HepG2 (cell line): ENCODE measurements around the gene PHLPP2. TPM values are rescaled to one million over a fixed set of nuclear protein-coding genes. Genes with fewer than 3 reads are reported as not detected.

Experiments used
- BRF2 ChIP-seq: sonication (generic); formaldehyde crosslinking; IDR thresholded peaks from 2 replicates; pipeline ENCODE4 v1.8.1; 2022; ENCODE audit warnings: mild to moderate bottlenecking, missing genetic modification reagents
- EP300 ChIP-seq, 3 experiments: sonication (generic) in 1 of 3; formaldehyde crosslinking in 1 of 3; IDR thresholded peaks; 2 replicates each; pipeline versions ENCODE4 v1.5.1 to v1.6.1; 2011 to 2020; ENCODE audit warnings: low read depth in 2 of 3, low read length in 2 of 3, borderline replicate concordance in 1 of 3, improper control_type of control experiment in 1 of 3, mild to moderate bottlenecking in 1 of 3, missing genetic modification reagents in 1 of 3, moderate library complexity in 1 of 3
- ESRRA ChIP-seq: sonication (generic); formaldehyde crosslinking; IDR thresholded peaks from 2 replicates; pipeline ENCODE4 v1.5.1; 2020; ENCODE audit warnings: mild to moderate bottlenecking, low read depth, missing genetic modification reagents
- MAF1 ChIP-seq: sonication (generic); formaldehyde crosslinking; IDR thresholded peaks from 2 replicates; pipeline ENCODE4 v1.5.0; 2020; ENCODE audit warnings: missing genetic modification reagents, borderline replicate concordance
- MED1 ChIP-seq: sonication (generic); formaldehyde crosslinking; IDR thresholded peaks from 2 replicates; pipeline ENCODE4 v1.4.0; 2020; ENCODE audit warnings: missing genetic modification reagents
- MXD4 ChIP-seq: IDR thresholded peaks from 2 replicates; pipeline ENCODE4 v1.6.1; 2016; ENCODE audit warnings: mild to moderate bottlenecking, missing biosample characterization, missing genetic modification reagents
- NAIF1 ChIP-seq: sonication (generic); formaldehyde crosslinking; IDR thresholded peaks from 2 replicates; pipeline ENCODE4 v1.5.0; 2020; ENCODE audit warnings: mild to moderate bottlenecking, missing genetic modification reagents, borderline replicate concordance
- POLR2A ChIP-seq, 2 experiments: IDR thresholded peaks; 2 replicates each; pipeline ENCODE4 v1.6.1; 2011; ENCODE audit warnings: low read depth in 2 of 2, low read length in 2 of 2, mild to moderate bottlenecking in 1 of 2, moderate library complexity in 1 of 2; ENCODE audit not compliant: insufficient read depth in 1 of 2
- REXO4 ChIP-seq: sonication (generic); formaldehyde crosslinking; IDR thresholded peaks from 2 replicates; pipeline ENCODE4 v1.8.0; 2022; ENCODE audit warnings: missing genetic modification reagents, mild to moderate bottlenecking, borderline replicate concordance
- SKI ChIP-seq: fragments of 450-650 bp; IDR thresholded peaks from one replicate; pipeline ENCODE4 v1.6.1; 2018; ENCODE audit warnings: mild to moderate bottlenecking; ENCODE audit not compliant: partially characterized antibody
- SOX5 ChIP-seq: IDR thresholded peaks from 2 replicates; pipeline ENCODE4 v1.6.1; 2016; ENCODE audit warnings: borderline replicate concordance
- SOX6 ChIP-seq, 2 experiments: fragments of 450-650 bp in 1 of 2; sonication (generic) in 1 of 2; formaldehyde crosslinking in 1 of 2; IDR thresholded peaks; 2 replicates each; pipeline versions ENCODE4 v1.4.0 to v1.6.1; 2017 to 2020; ENCODE audit warnings: antibody characterized with exemption in 1 of 2, mild to moderate bottlenecking in 1 of 2, missing genetic modification reagents in 1 of 2
- STAG1 ChIP-seq: sonication (generic); formaldehyde crosslinking; IDR thresholded peaks from 2 replicates; pipeline ENCODE4 v1.4.0; 2020; ENCODE audit warnings: missing genetic modification reagents
- TGIF2 ChIP-seq: IDR thresholded peaks from 2 replicates; pipeline ENCODE4 v1.6.1; 2016; ENCODE audit warnings: control low read depth, missing compliant biosample characterization
- ZNF136 ChIP-seq: sonication (generic); formaldehyde crosslinking; IDR thresholded peaks from 2 replicates; pipeline ENCODE4 v1.8.1; 2022; ENCODE audit warnings: low read depth, mild to moderate bottlenecking, moderate library complexity, missing genetic modification reagents
- ZNF205 ChIP-seq: IDR thresholded peaks from 2 replicates; pipeline ENCODE4 v1.6.1; 2018; ENCODE audit warnings: missing biosample characterization, missing genetic modification reagents
- ZNF326 ChIP-seq: sonication (generic); formaldehyde crosslinking; IDR thresholded peaks from 2 replicates; pipeline ENCODE4 v1.4.0; 2020; ENCODE audit warnings: missing genetic modification reagents, borderline replicate concordance
- ZNF362 ChIP-seq: sonication (generic); formaldehyde crosslinking; IDR thresholded peaks from 2 replicates; pipeline ENCODE4 v1.4.0; 2020; ENCODE audit warnings: missing genetic modification reagents, mild to moderate bottlenecking, borderline replicate concordance
- ZNF503 ChIP-seq: sonication (generic); formaldehyde crosslinking; IDR thresholded peaks from 2 replicates; pipeline ENCODE4 v1.4.0; 2020; ENCODE audit warnings: missing genetic modification reagents
- ZNF619 ChIP-seq: sonication (generic); formaldehyde crosslinking; IDR thresholded peaks from 2 replicates; pipeline ENCODE4 v1.4.0; 2020; ENCODE audit warnings: mild to moderate bottlenecking, missing genetic modification reagents
- ZSCAN12 ChIP-seq: sonication (generic); formaldehyde crosslinking; IDR thresholded peaks from 2 replicates; pipeline ENCODE4 v1.9.0; 2021; ENCODE audit warnings: mild to moderate bottlenecking, missing genetic modification reagents
- polyA plus RNA-seq, 8 experiments: library from polyadenylated mRNA; depleted of rRNA in 3 of 8; stranded (reverse) in 7 of 8; unstranded in 1 of 8; fragments of >200 nt; fragmentation: Illumina TruSeq in 4 of 8; extraction: Trizol in 4 of 8; gene quantifications; 2 replicates each; pipeline versions ENCODE4 v1.2.1 to v1.2.3, GENCODE V29; 2011 to 2016; ENCODE audit warnings: low read depth in 4 of 8, missing spikeins in 1 of 8, mixed read lengths in 1 of 8; ENCODE audit not compliant: insufficient read depth in 1 of 8
- total RNA-seq, 5 experiments: library from RNA; depleted of rRNA; stranded (reverse); fragments of >200 nt; fragmentation: Illumina TruSeq; extraction: Trizol; gene quantifications; 2 replicates each; pipeline ENCODE4 v1.2.3, GENCODE V29; 2016; ENCODE audit warnings: low read depth in 1 of 5
- TF ChIP-seq, protein P1 (sequence below): sonication (generic); formaldehyde crosslinking; IDR thresholded peaks from 2 replicates; pipeline ENCODE4 v1.4.0; 2020; ENCODE audit warnings: mild to moderate bottlenecking, missing genetic modification reagents
- TF ChIP-seq, protein P2 (sequence below): IDR thresholded peaks from 2 replicates; pipeline ENCODE4 v1.6.1; 2016; ENCODE audit warnings: low read depth, control low read depth

PHLPP2 gene
- total and polyA plus RNA-seq, 2 of the 13 experiments (the other 11 are each of a cell fraction or from before 2014, with no cell fraction given), result 8.9 TPM

- TF ChIP-seq REXO4 (CRISPR knock-in tag) (no peak), SOX5 (CRISPR knock-in tag) (peak; percentile 25; the same call in 1 of the 2 replicates), ZNF362 (CRISPR knock-in tag) (peak; percentile 86; the same call in 1 of the 2 replicates), ZNF205 (CRISPR knock-in tag) (peak; percentile 50; the same call in 1 of the 2 replicates), ZSCAN12 (CRISPR knock-in tag) (no peak), EP300 (IDR thresholded peaks at IDR 0.05; ENCODE audit: low read depth in 2 of 2, low read length in 2 of 2) (peak; percentile 67 to 76; a peak in 3 of 4 replicates), EP300 (CRISPR knock-in tag; IDR thresholded peaks at IDR 0.05; ENCODE audit: borderline replicate concordance) (no peak), STAG1 (CRISPR knock-in tag) (no peak), ZNF136 (0 out of 2 replicates have a peak, but pooled peaks have one; percentile 58), ZNF503 (CRISPR knock-in tag) (no peak), ZNF326 (no peak), ESRRA (CRISPR knock-in tag) (peak; percentile 40; the same call in 1 of the 2 replicates), SKI (peak; percentile 51), ZNF619 (CRISPR knock-in tag) (no peak), MED1 (CRISPR knock-in tag) (peak; percentile 41; the same call in 1 of the 2 replicates), MAF1 (CRISPR knock-in tag) (no peak), SOX6 (IDR thresholded peaks at IDR 0.05) (no peak), SOX6 (CRISPR knock-in tag; IDR thresholded peaks at IDR 0.05) (peak; percentile 63), POLR2A (IDR thresholded peaks at IDR 0.05; ENCODE audit: insufficient read depth in 1 of 2, low read depth in 2 of 2, low read length in 2 of 2) (no peak), BRF2 (no peak), MXD4 (CRISPR knock-in tag) (0 out of 2 replicates have a peak, but pooled peaks have one; percentile 18), TGIF2 (CRISPR knock-in tag) (no peak), NAIF1 (CRISPR knock-in tag) (peak; percentile 15; the same call in 1 of the 2 replicates)
- TF ChIP-seq, protein P1, sequence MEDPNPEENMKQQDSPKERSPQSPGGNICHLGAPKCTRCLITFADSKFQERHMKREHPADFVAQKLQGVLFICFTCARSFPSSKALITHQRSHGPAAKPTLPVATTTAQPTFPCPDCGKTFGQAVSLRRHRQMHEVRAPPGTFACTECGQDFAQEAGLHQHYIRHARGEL, result no peak
- TF ChIP-seq, protein P2, sequence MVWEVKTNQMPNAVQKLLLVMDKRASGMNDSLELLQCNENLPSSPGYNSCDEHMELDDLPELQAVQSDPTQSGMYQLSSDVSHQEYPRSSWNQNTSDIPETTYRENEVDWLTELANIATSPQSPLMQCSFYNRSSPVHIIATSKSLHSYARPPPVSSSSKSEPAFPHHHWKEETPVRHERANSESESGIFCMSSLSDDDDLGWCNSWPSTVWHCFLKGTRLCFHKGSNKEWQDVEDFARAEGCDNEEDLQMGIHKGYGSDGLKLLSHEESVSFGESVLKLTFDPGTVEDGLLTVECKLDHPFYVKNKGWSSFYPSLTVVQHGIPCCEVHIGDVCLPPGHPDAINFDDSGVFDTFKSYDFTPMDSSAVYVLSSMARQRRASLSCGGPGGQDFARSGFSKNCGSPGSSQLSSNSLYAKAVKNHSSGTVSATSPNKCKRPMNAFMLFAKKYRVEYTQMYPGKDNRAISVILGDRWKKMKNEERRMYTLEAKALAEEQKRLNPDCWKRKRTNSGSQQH, result no peak
These were observed 57.4 kb downstream of the PHLPP2 start (continued) for GRCh38 chr16:71666928-71667707.
